Bronchus fibroblast of lung (primary cell): ENCODE results near the gene SPOCD1. TPM values are rescaled to one million over a fixed set of nuclear protein-coding genes. Genes with fewer than 3 reads are reported as not detected.

Source experiments
- total RNA-seq: library from RNA; depleted of rRNA; stranded (reverse); fragments of >200 nt; gene quantifications from 2 replicates; pipeline ENCODE4 v1.2.3, GENCODE V29; 2015

Gene SPOCD1
- 29.9 and 35.1 TPM in 2 replicates for total RNA-seq

GRCh38 chr1:31815752-31816500 lies at the start of gene SPOCD1:
TSS of gene SPOCD1 (minus strand) at chr1:31816022. CDS start at chr1:31815333, 689 bp downstream.

DNA sequence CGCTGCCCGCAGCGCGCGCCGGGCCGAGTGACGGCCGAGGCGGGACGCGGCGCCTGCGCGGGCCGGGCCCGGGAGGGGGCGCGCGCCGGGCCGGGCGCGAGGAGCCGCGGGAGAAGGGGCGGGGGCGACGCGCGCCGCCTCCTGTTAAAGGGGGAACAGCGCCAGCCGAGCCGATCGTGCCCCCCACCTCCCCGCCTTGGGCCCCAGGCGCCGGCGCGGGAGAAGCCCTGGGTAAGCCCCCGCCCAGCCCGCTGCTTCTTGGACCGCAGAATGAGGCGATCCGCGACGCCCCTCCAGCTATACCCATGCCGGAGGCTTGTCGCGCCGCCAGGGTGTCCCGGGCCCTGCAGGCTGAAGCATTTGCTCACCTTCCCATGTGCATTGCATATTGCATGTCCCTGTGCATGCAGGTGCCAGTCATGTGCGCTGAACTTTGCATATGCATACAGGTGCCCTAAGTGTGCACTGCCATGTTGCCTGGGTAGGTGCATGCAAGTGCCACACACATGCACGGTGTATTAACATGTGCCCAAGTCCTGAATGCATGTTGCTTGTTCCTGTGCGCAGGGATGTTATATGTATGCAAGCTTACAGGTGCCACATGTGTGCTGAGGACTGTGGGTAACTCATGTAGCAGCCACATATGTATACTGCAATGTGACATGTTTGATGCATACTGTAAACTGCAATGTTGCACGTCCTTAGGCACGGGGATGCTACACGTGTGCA lies 51.3 kb downstream of the SPOCD1 start, which contains the start of gene ADGRB2:
TSS of gene ADGRB2 (minus strand) at position 29 of the 729 bp plus-strand sequence. CDS start 7,119 bp downstream, outside the sequence.

Other genes starting within 250 kb of the SPOCD1 start
- gene TINAGL1, start 239.5 kb downstream of the SPOCD1 start, total RNA-seq: 2.8 and 3.7 TPM in 2 replicates
- gene HCRTR1, start 198.3 kb downstream of the SPOCD1 start, total RNA-seq: not detected in 2 replicates
- 93.5 and 94.3 TPM in 2 replicates for gene PEF1, start 171.1 kb downstream of the SPOCD1 start, total RNA-seq
- 31.4 and 39.8 TPM in 2 replicates for gene COL16A1, start 112.0 kb downstream of the SPOCD1 start, total RNA-seq
- 5.2 and 5.9 TPM in 2 replicates for gene ADGRB2, start 51.7 kb downstream of the SPOCD1 start, total RNA-seq
- 163 and 212 TPM in 2 replicates for gene PTP4A2, start 122.3 kb upstream of the SPOCD1 start, total RNA-seq
- gene KHDRBS1, start 197.8 kb upstream of the SPOCD1 start, total RNA-seq: 101 and 105 TPM in 2 replicates